Esophagus muscularis mucosa (tissue), 3 donors: Measurements from ENCODE around the gene PARP14.

Source experiments
- POLR2A ChIP-seq: fragments of 450-650 bp; IDR thresholded peaks from one replicate; pipeline ENCODE4 v1.6.1; 2017; ENCODE audit warnings: antibody characterized with exemption, moderate library complexity, mild to moderate bottlenecking, low read depth
- POLR2AphosphoS5 ChIP-seq, 2 donors: sonication (generic); formaldehyde crosslinking; IDR thresholded peaks; one replicate each; pipeline ENCODE4 v1.6.1; 2017; ENCODE audit warnings: antibody characterized with exemption in 2 of 2
- TF ChIP-seq, protein P1 (sequence below), 3 experiments: fragments of 200-600 bp in 2 of 3; fragments of 450-650 bp in 1 of 3; sonication (generic) in 2 of 3; IDR thresholded peaks; one replicate each; pipeline ENCODE4 v1.5.1; 2017 to 2019; ENCODE audit warnings: antibody characterized with exemption in 3 of 3, mild to moderate bottlenecking in 2 of 3, moderate library complexity in 1 of 3

- TF ChIP-seq, protein P1, sequence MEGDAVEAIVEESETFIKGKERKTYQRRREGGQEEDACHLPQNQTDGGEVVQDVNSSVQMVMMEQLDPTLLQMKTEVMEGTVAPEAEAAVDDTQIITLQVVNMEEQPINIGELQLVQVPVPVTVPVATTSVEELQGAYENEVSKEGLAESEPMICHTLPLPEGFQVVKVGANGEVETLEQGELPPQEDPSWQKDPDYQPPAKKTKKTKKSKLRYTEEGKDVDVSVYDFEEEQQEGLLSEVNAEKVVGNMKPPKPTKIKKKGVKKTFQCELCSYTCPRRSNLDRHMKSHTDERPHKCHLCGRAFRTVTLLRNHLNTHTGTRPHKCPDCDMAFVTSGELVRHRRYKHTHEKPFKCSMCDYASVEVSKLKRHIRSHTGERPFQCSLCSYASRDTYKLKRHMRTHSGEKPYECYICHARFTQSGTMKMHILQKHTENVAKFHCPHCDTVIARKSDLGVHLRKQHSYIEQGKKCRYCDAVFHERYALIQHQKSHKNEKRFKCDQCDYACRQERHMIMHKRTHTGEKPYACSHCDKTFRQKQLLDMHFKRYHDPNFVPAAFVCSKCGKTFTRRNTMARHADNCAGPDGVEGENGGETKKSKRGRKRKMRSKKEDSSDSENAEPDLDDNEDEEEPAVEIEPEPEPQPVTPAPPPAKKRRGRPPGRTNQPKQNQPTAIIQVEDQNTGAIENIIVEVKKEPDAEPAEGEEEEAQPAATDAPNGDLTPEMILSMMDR (IDR thresholded peaks at IDR 0.05) = no peak
- TF ChIP-seq POLR2A = no peak
- no peak for TF ChIP-seq POLR2AphosphoS5 (IDR thresholded peaks at IDR 0.05)
Observed at GRCh38 chr3:122660297-122660974, 20.2 kb upstream of the PARP14 start.
